GM12875 (cell line): ENCODE measurements around the gene GFRA4.

Experiments used
- H3K4me3 ChIP-seq: one replicate; pipeline ENCODE4 v1.5.1; 2011; ENCODE audit warnings: low read depth, low read length, control low read depth
- TF ChIP-seq, protein P1 (sequence below): IDR thresholded peaks from 2 replicates; pipeline ENCODE4 v1.5.1; 2011; ENCODE audit warnings: low read depth, mild to moderate bottlenecking, control low read depth, inconsistent platforms, low read length, moderate library complexity, borderline replicate concordance; ENCODE audit not compliant: insufficient read depth

The GFRA4 gene

GRCh38 chr20:3699037-3699436 lies 35.8 kb upstream of the GFRA4 start:
- TF ChIP-seq, protein P1, sequence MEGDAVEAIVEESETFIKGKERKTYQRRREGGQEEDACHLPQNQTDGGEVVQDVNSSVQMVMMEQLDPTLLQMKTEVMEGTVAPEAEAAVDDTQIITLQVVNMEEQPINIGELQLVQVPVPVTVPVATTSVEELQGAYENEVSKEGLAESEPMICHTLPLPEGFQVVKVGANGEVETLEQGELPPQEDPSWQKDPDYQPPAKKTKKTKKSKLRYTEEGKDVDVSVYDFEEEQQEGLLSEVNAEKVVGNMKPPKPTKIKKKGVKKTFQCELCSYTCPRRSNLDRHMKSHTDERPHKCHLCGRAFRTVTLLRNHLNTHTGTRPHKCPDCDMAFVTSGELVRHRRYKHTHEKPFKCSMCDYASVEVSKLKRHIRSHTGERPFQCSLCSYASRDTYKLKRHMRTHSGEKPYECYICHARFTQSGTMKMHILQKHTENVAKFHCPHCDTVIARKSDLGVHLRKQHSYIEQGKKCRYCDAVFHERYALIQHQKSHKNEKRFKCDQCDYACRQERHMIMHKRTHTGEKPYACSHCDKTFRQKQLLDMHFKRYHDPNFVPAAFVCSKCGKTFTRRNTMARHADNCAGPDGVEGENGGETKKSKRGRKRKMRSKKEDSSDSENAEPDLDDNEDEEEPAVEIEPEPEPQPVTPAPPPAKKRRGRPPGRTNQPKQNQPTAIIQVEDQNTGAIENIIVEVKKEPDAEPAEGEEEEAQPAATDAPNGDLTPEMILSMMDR, result no peak
- H3K4me3 ChIP-seq, result no peak overlapping the region

- no peak overlapping the region for H3K4me3 ChIP-seq
- TF ChIP-seq, protein P1, result no peak
Observed at GRCh38 chr20:3698591-3699001, 35.4 kb upstream of the GFRA4 start.

DNA sequence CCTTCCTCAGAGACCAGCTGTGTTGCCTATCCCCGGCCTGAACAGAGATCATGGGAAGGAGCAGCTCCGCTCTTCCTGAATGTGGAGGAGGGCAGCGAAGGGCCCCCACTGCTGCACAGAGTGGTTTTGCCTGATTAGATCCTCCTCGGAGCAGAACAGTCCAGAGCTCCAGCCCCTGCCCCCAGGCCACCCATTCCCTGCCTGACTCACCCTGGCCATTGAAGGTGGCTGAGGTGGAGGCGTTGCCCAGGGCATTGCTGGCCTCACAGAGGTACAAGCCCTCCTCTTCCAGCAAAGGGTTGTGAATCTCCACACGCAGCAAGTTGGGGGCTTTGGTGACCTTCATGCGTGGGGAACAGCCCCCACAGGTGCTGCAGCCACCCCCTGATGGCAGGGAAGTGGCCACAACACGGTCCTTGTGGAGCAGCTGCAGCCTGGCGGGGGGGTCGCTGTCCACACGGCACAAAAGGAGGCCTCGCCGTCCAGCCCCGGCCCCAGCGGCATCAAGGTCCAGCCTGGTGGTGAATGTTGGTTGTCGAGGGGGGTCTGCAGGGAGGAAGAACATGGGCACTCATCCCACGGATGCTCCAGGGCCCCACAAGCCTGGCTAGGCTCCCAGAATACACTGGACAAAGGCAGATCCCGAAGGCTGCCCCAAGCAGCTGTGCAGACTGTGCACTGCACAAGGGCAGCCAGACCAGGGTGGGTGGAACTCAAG lies 34.5 kb upstream of the GFRA4 start:
- TF ChIP-seq, protein P1, result no peak
- no peak overlapping the region for H3K4me3 ChIP-seq

GRCh38 chr20:3696745-3697587 lies 33.8 kb upstream of the GFRA4 start:
- TF ChIP-seq, protein P1, result no peak
- H3K4me3 ChIP-seq, result no peak overlapping the region

GRCh38 chr20:3696200-3696599 lies 33.0 kb upstream of the GFRA4 start:
- no peak overlapping the region for H3K4me3 ChIP-seq
- TF ChIP-seq, protein P1, result peak; percentile 30; the same call in 1 of the 2 replicates

GRCh38 chr20:3694864-3695263 lies 31.7 kb upstream of the GFRA4 start:
- H3K4me3 ChIP-seq, result no peak overlapping the region
- TF ChIP-seq, protein P1, result no peak

DNA sequence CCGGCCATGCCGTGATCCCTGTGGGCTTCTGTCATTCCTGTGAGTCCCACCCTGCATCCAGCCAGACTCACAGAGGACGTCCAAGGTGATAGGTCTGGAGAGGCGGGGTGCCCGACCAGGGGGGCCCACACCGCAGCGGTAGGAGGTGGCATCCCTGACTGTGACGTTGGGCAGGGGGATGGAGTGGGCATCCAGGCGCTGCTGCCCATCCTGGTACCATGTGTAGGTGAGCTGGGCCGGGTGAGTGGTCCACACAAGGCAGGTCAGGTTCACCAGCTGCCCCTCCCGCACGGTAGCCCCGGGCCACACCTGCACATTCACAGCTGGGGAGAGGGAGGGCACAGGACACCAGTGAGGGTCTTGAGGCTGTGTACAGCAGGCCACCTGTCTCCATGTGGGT lies 30.2 kb upstream of the GFRA4 start:
- TF ChIP-seq, protein P1, result no peak
- H3K4me3 ChIP-seq, result no peak overlapping the region
